Stimulated activated CD8-positive, alpha-beta memory T cell treated with anti-CD3 and anti-CD28 coated beads, Interleukin-2, amount 100 ng/mL, for 1 hour (primary cell): Measurements from ENCODE around the gene EPHA10.

Experiments
- DNase-seq, 2 donors: peaks; one replicate each; pipeline ENCODE4 v3.0.0-alpha.2; 2020; ENCODE audit warnings: low read depth in 2 of 2

Gene EPHA10

DNA sequence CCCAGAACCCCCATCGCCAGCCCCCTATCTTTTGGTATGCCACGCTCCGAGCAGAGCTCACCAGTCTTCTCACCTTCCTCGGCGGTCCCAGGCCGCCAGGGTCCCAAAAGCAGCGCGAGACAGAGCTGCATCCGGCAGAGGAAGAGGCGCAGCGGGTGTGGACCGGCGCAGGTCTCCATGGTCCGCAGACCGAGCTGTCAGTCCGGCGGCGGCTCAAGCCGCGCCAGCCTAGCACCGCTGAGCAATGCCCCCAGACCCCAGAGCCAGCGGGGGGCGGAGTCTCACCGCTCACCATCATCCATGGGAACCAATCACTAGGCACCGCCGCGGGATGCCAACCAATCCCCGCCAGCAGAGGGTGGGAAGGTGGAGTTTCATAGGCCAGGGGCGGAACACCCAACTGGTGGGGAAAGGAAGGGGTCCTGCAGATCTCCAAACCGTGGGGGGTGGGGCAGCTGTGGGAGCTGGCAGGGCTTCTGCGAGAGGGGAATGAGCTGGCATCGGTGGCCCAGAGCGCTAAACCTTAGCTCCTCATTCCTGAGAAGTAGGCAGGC, at the start of gene EPHA10:
TSS of gene EPHA10 (minus strand) at position 233 of the 554 bp plus-strand sequence. CDS start at position 179, 54 bp downstream.
- DNase-seq: no peak

DNA sequence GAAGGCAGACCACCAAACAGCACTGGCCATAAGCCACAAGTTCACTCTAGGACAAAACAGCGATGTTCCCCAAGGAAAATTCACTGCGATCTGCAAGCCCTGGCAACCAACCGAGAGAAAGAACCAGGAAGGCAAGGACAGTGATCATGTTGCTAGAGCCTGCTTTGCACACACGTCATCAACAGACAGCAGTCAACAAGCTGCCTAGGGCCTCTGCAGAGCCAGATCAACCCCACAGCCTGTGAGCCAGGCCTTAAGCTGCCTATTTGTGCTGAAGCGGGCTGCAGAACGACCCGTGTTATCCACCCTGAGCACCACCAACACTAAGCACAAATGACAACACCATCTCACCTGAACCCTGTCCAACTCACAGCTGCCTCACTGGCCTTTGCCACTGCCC, 49.3 kb upstream of the EPHA10 start:
- no peak for DNase-seq

DNA sequence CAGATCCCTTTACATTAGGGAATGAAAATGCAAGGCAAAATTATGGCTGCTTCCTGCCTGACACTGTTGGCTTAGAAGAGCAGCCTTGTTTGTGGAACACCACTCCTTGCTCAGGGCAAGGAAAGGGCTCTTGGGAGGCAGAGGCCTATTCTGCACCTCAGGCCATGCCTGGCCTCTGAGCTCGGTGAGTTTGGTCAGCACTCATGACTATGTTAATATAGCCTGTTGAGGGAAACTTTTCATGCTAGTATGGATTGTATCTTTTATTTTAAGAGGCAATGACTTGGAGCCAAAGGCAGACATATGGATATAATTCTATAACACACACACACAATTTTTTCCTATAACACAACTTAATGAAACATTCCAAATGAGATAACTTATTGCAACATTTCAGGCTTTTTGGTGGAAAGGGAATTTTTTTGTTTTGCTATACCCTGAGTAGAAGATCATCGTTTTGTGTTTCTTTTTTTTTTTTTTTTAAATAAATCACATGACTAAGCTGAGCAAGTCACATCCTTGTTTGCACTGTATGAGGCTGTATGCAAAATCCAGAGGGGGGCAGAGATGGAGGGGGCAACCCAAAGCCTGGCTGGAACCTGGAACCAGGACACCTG, 48.7 kb upstream of the EPHA10 start:
- DNase-seq: no peak

DNA sequence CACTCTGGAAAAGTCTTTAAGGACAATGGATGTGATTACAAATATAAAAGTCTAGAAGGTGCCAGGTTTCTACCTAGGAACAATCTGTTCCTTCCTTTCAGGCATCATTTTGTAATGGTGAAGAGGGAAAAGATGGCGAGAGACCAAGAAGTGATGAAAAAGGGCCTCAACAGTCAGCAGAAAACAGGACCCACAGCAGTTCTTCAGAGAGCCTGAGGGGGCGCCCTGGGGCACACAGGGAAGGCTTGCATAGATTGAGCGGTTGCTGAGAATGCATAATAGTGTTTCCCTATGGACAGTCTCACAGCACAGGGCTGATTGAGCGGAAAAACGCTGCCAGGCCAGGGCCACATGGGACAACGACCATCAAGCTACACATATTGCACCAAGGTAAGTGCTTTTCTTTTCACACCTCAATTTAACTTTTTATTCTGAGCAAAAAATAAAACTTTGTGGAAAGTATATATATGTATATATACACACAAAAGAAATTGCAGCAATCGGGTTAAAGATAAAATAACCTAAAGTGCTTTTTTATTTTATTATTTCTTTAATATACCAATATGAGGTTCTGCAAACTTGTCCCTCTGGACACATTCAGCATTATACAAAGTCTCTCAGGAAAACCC, 46.2 kb upstream of the EPHA10 start:
- DNase-seq: peak; percentile 38

DNA sequence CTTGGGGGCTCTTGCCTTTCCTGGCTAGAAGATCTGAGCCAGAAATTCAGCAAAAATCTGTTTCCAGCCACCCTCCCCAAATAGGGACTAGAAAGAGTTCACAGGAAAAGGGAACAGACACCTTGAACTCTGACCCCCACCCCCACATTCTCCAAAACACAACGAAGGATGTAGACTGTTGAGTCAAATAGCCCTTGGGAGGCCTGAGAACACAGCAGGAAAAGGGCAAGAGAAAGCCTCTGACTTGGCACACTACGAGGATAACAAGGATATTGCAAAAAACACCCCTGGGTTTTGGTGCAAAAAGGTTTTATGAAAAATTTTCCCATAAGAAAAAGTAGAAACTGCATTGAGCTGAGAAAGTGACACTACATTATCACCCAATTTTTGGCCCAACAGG, 45.0 kb upstream of the EPHA10 start:
- no peak for DNase-seq

DNA sequence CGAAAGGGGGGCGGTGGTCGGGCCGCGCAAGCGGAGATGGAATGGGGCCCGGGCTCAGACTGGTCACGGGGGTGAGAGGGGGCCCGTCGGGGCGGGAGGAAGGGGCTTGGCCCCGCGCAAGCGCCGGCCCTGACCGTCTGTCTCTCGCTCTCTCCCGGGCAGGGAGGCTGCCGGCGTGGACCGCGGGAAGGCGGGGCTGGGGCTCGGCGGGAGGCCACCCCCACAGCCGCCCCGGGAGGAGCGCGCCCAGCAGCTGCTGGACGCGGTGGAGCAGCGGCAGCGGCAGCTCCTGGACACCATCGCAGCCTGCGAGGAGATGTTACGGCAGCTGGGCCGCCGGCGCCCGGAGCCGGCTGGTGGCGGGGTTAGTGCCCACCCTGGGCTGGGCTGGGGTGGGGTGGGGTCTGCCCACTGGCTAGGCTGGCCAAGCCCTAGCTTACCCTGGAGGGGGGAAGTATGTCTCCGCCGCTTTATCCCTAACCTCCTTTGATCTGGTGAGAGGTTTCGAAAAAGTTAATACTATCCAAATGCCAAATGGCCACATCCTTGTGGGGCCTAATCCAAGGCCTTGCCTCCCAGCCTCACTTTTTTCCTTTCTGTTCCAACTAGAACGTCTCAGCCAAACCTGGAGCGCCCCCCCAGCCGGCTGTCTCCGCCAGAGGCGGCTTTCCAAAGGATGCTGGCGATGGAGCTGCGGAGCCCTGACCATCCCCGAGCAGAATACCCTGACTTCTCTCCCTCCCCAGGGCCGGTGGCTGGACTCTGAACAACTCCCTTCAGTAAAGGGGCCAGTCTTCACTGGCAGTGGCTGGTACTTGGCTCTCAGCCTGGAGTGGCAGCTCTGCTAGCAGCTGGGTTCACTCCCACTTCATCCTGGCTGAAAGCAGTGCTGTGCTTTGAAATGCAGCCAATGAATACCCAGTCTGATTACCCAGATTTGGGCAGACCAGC, 43.7 kb upstream of the EPHA10 start:
- no peak for DNase-seq

DNA sequence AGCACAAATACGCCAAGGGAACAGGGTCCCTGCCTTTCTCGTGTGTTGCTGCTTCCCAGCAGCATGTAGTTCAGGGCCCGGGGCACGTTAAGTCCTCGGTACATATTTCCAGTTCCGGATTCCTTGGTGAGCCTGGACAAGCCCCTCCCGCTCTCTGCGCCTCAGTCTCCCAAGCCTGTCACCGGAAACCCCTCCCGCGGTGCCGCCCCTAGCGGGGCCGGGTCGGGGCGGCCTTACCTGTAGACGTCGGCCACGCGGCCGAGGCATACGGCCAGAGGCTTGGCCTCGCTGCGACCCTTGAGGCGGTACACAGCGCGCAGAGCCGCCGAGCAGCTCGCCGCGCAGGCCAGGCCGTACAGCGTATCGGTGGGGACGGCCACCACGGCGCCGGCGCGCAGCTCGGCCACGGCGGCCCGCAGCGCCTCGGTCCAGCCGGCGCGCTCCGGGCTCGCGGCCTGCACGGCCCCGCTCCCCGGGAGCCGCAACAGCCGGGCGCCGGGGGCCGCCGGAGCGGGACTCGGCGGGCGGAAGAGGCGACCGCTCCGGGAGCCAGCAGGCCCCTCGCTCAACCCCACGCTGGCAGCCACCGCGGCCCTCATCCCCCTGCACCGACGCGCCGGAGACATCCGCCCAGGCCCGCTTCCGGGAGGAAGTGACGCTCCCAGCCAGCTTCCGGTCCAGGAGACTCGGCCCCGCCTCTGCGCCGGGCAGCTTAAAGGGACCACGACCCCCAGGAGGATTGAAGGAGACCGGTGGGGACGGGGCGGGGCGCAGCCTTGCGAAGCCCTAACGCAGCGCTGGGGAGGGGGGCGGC, 42.8 kb upstream of the EPHA10 start, which contains the start of the genes C1orf122 and YRDC:
TSS of gene C1orf122 (plus strand) at position 236 of the 814 bp plus-strand sequence. CDS start 615 bp downstream, outside the sequence.
TSS of gene YRDC (minus strand) at position 654 of the 814 bp plus-strand sequence. CDS start at position 626, 28 bp downstream.
- DNase-seq: peak; percentile 89

DNA sequence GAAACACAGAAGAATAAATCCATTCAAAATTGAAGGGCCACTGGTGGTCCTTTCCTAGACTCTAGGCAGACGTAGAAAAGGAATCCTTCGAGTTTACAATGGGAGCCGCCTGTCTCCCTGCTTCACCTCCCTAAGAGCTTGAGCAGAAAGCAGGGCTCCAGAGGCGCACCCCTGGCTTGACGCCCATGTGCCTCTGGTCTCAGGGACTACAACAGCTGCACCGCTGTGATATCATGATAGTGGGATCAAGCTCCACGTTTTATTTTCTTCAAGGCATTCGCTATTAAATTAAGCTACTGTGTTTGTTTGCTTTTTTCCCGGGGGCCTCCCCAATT, 42.3 kb upstream of the EPHA10 start:
- no peak for DNase-seq

DNA sequence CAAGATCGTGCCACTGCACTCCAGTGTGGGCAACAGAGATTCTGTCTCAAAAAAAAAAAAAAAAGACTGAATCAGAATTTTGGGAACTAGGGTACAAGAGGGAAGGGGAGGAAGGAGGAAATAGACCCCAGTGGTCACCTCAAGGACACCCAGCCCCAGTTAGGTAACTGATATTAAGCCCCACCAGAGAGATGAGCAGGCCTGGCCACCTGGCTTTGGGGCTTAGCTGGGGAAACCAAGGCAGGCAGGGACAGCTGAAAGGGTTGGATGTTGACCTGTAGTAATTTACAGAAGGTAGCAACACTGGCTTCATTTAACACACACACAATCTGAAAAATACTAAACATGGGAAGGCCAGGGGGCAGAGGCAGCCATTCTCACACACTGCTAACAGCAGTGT, 37.5 kb upstream of the EPHA10 start:
- DNase-seq: no peak

DNA sequence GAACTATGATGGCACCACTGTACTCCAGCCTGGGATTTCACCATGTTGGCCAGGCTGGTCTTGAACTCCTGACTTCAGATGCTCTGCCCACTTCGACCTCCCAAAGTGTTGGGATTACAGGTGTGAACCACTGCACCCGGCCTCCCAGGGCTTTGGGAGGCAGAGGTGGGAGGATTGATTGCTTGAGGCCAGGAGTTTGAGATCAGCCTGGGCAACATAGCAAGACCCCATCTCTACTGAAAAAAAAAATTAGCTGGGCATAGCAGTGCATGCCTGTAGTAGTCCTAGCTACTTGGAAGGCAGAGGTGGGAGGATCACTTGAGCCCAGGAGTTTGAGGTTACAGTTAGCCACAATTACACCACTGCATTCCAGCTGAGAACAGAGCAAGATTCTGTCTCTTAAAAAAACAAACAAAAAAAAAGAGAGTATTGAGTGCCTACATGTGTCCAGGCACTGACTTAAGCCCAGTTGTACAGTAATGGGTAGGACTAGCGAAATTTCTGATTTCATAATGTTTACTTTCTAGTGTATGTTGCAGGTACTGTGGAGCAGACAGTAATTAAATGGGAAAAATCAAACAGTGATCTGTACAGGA, 32.9 kb upstream of the EPHA10 start:
- no peak for DNase-seq

DNA sequence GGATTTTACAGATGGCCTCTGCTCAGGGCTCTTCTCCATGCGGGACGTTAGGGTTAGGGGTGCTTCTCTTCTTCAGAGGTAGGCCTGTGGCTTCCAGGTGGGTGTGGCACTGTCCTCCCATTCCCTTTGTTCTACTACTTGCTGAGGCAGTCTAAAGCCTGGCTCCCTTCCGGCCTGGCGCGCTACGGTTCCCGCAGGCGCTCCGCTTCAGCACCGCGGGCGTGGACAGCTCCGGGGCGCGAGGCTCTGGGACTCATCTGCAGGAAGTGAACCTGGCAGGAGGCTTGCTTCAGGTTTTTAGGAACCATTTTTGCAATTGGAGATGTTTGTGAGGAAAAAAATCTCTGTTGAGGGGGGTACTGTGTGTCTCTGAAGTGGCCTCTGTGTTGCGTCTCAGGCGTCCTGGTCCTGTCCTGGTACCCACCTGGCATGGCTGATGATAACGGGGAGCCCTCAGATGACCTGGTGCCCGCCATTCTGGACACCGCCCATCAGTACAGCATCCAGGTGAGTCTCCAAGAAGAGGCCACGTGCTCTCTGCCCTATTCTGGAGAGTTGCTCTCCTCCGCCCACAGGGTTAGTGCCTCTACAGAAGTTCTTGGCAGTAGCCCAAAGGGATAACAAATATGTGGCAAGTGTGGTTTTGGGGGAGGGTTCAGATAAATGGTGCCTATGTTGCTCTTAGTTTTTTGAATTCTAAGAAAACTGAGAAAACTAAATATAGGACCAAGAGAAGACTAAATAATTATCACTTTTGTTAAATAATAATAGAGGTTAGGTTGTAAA, 30.6 kb upstream of the EPHA10 start:
- no peak for DNase-seq

DNA sequence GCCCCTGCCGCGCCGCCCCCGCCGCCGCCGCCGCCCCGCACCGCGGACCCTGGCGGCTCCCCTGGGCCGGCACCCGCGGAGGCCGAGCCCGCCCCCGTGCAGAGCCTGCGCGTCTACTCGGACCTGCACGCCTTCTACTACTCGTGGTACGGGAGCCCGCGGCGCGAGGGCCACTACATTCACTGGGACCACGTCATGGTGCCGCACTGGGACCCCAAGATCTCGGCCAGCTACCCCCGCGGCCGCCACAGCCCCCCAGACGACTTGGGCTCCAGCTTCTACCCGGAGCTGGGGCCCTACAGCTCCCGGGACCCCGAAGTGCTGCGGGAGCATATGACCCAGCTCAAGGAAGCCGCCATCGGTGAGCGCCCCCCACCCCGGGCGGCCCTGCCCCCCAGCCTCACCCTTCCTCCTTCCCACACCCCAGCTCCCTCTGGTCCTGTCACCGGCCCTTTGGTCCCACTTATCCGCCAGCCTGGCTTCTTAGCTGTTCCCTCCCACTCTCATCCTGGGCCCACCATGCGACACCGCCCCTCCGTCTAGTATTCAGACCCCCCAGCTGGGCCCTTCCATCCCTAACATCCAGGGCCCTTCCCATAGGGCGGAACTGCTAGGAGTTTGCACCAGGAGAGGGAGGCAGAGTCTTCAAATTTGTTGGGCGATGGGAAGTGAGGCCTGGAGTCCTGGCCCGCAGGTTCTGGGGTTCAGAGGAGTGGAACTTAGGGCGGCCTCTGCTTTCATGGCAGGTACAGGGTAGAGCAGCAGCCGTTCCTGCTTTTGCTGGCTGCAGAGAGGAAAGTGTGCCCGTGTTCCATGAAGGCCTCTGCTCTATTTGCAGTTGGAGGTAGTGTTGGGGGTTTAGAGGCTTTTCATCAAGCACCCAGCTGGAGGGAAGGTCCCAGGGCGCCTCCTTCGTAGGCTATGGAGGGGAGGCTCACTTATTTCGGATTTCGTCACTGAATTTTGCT, 29.7 kb upstream of the EPHA10 start:
- no peak for DNase-seq

DNA sequence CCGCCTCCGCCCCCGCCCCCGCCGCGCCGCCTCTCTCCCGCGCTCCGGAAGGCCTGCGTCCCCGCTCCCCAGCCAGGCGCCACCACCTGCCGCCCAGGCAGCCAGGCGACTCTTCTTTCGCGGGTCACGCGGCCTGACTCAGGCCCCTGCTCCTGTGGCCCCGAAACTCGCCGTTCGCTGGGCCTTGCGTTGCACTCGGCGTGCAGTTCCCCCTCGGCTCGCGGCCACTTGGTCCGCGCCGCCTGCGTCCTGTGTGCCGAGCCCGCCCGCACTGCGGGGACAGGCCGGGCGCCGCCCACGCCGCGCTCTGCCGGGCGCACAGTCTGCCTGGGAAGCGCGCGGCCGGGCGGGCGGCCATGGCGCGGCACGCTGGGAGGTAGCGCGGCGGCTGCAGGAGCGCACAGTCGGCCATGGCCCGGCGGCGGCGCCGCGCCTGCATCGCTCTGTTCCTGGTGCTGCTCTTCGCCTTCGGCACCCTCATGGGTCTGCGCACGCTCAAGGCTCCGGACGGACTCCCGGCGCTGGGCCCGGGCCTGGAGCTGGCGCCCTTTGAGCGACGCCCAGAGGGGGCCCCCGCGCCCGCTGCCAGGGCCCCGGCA, 29.0 kb upstream of the EPHA10 start, which contains the start of gene MANEAL:
TSS of gene MANEAL (plus strand) at position 75 of the 599 bp plus-strand sequence. CDS start at position 411, 336 bp downstream.
- DNase-seq: no peak

DNA sequence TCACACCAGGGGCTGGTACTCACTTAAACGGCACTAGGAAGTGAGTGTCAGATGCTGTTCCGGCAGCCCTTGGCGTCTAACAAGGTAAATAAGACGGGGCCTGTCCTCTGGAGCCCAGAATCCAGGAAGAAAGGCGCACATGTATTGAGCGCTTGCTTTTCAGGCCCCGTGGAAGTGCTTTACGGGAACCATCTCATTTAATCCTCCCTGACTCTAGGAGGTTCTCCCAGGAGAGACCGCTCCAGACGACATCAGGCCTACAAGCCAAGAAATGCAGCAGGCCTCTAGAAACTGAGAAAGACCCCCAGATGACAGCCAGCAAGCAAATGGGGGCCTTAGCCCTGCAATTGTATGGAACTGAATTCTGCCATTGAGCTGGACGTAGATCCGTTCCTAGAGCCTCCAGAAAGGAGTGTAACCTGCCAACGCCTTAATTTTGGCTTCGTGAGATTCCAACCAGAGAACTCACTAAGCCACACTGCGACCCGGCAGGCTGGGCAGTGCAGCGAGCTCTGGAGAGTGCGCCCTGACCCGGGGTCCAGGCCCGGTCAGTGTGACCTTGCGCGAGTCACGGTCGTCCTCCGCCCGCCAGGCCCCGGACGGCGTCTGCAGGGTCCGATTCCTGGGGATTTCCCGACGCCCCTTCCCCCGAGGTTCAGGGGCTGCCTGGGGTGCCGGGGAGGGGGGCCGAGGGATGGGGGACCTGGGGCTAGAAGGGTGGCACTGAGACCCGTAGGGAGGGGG, 28.2 kb upstream of the EPHA10 start:
- DNase-seq: no peak

DNA sequence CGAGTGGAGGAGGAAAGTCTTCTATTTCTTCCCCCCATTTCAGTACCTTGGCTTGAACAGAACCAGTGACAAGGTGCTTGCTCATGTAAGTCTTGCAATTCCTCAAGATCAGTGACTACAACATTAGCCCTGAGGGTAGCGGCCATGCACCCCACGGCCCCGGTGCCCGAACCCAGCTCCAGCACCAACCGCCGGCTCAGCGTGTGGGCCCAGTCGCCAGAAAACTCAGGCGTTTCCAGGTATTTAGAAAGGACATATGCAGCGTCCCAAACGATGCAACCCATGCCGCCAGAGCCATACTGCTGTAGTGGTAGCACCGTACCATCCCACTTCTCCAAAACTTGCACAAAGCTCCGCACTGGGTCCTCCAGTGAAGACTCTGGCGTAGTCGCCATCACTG, 17.6 kb upstream of the EPHA10 start:
- no peak for DNase-seq

DNA sequence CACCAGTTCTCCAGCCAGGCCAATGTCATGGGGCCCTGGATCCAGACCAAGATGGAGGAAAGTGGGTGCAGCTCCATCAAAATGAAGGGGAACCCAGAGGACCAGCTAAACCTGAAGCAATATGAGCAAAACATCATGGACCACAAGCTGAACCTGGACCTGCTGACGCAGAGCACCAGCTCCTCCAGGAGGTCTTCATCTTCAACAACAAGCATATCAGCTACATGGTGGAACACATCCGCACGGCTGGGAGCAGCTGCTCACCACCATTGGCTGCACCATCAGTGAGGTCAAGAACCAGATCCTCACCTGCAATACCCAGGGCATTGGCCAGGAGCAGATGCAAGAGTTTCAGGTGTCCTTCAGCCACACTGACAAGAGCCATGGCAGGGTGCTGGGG, 13.7 kb upstream of the EPHA10 start:
- no peak for DNase-seq

DNA sequence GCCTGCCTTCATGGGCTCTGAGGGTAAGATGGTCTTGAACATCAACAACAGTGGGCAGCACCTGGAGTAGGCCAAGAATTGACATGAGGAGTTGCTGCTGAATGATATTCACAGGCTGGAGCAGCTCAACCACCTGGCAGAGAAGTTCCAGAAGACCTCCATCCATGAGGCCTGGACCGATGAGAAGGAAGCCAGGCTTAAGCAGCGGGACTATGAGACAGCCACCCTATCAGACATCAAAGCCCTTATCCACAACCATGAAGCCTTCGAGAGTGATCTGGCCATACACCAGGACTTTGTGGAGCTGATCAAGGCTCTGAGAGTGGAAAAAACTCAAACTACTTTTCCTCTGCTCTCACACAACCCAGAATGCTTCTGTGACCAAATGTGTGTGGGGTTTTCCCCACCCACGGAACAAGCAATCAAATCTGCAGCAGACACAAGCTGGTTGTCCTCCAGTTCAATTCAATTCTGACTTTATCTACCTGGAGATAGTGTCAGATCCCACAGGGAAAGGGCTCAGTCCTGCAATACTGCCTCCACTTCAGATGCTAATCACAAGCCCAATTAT, 12.1 kb upstream of the EPHA10 start:
- DNase-seq: no peak
